OCI-LY1 (cell line): ENCODE measurements around the gene MAP1LC3C.

Source experiments
- CTCF ChIP-seq: fragments of 200-600 bp; sonication (generic), shearing (Covaris generic); IDR thresholded peaks from 2 replicates; pipeline ENCODE4 v1.5.1; 2017; ENCODE audit warnings: mild to moderate bottlenecking, antibody characterized with exemption, low read length, moderate library complexity, mixed read lengths
- EZH2 ChIP-seq: fragments of 200-600 bp; sonication (generic), shearing (Covaris generic); IDR thresholded peaks from 2 replicates; pipeline ENCODE4 v1.8.0; 2017; ENCODE audit warnings: borderline replicate concordance, mixed run types, mild to moderate bottlenecking, antibody characterized with exemption, low read length, moderate library complexity, mixed read lengths

- TF ChIP-seq CTCF (no peak), EZH2 (no peak)
Observed at GRCh38 chr1:242030071-242030470, 31.2 kb upstream of the MAP1LC3C start.
